ENCODE results near the gene ERFL. TPM values are rescaled to one million over a fixed set of nuclear protein-coding genes. Genes with fewer than 3 reads are reported as not detected.
A peak's percentile ranks its signal among the peaks of the same experiment; 100 is the strongest.

The ERFL gene
- total RNA-seq, 1 experiment from 2014 or later, result 3.8 TPM

GRCh38 chr19:41904118-41904870 lies 24.0 kb downstream of the ERFL start:
- peaks cover 12% of the 10 kb centered on the region for H3K36me3 ChIP-seq (ENCODE audit: insufficient read depth, low read length)

DNA sequence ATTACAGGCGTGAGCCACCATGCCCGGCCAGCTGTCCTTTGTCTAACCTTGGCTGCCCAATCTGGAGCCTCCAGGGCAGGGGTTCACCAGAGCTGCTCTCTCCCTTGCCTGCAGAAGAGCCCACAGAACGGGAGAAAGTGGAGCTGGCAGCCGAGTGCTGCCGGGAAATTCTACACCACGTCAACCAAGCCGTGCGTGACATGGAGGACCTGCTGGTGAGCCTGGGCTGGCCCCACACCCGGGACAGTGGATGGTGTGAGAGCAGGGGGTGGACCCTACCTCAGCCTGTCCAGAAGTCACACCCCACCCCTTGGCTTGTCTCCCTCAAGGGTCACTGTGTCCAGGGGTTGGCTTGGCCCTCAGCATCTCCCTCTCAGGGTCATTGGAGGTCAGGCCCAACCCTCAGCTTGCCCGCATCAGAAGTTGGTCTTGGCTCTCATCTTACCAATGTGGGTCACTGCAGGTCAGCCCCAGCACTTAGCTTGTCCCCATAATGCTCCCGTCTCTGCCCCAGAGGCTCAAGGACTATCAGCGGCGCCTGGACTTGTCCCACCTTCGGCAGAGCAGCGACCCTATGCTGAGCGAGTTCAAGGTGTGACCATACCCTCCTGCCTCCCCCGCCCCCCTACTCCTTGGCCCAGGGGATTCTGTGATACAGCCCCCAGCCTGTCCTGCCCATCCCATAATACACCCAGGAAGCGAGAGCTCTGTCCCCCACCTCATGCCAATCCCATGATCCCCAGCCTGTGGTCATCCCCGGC lies 24.9 kb downstream of the ERFL start:
- Histone ChIP-seq H3K9me2 (replicated peaks; ENCODE audit: insufficient read depth, low read length) (no peaks in the 10 kb centered on the region), H3K9me3 (ENCODE audit: low read length) (no peaks in the 10 kb centered on the region), H3K27me3 (ENCODE audit: low read length) (no peaks in the 10 kb centered on the region), H2AFZ (ENCODE audit: low read length) (no peak overlapping the region), H3K4me3 (ENCODE audit: low read length) (no peak overlapping the region), H3K4me1 (ENCODE audit: low read length) (no peaks in the 10 kb centered on the region), H3K79me2 (ENCODE audit: low read length) (no peaks in the 10 kb centered on the region), H3K9ac (ENCODE audit: low read length) (no peak overlapping the region), H4K20me1 (ENCODE audit: insufficient read depth, low read depth, low read length) (no peaks in the 10 kb centered on the region), H3K36me3 (ENCODE audit: insufficient read depth, low read length) (peaks cover 12% of the 10 kb centered on the region), H3K27ac (ENCODE audit: low read length) (no peak overlapping the region), H3K4me2 (ENCODE audit: low read depth, low read length, poor library complexity, severe bottlenecking) (no peak overlapping the region)
- DNase-seq, result no peak

More at GRCh38 chr19:41904118-41904870, 24.0 kb downstream of the ERFL start:
- DNase-seq, result no peak
- H4K20me1 ChIP-seq (ENCODE audit: insufficient read depth, low read depth, low read length), result no peaks in the 10 kb centered on the region
- no peak overlapping the region for H3K9ac ChIP-seq (ENCODE audit: low read length)
- no peaks in the 10 kb centered on the region for H3K9me2 ChIP-seq (replicated peaks; ENCODE audit: insufficient read depth, low read length)
- H3K27ac ChIP-seq (ENCODE audit: low read length), result no peak overlapping the region
- H3K4me1 ChIP-seq (ENCODE audit: low read length), result no peaks in the 10 kb centered on the region
- H3K9me3 ChIP-seq (ENCODE audit: low read length), result no peaks in the 10 kb centered on the region
- H3K4me2 ChIP-seq (ENCODE audit: low read depth, low read length, poor library complexity, severe bottlenecking), result no peak overlapping the region
- no peaks in the 10 kb centered on the region for H3K79me2 ChIP-seq (ENCODE audit: low read length)
- H2AFZ ChIP-seq (ENCODE audit: low read length), result no peak overlapping the region
- H3K27me3 ChIP-seq (ENCODE audit: low read length), result no peaks in the 10 kb centered on the region
- H3K4me3 ChIP-seq (ENCODE audit: low read length), result no peak overlapping the region

DNA sequence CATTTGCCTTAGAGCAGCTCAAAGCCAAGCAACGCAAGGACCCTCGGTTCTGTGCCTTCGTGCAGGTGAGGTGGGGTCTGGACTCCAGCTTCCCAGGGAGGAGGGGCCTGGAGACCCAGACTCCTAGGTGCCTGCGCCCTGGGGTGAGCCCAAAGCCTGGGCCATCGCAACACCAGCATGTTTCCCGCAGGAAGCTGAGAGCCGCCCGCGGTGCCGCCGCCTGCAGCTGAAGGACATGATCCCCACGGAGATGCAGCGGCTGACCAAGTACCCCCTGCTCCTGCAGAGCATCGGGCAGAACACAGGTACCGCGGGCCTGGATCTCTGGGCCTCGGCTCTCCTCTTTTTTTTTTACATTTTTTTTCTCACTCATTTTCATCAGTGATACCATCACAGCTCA lies 25.7 kb downstream of the ERFL start:
- Histone ChIP-seq H3K4me2 (ENCODE audit: low read depth, low read length, poor library complexity, severe bottlenecking) (no peak overlapping the region), H3K27ac (ENCODE audit: low read length) (no peak overlapping the region)

DNA sequence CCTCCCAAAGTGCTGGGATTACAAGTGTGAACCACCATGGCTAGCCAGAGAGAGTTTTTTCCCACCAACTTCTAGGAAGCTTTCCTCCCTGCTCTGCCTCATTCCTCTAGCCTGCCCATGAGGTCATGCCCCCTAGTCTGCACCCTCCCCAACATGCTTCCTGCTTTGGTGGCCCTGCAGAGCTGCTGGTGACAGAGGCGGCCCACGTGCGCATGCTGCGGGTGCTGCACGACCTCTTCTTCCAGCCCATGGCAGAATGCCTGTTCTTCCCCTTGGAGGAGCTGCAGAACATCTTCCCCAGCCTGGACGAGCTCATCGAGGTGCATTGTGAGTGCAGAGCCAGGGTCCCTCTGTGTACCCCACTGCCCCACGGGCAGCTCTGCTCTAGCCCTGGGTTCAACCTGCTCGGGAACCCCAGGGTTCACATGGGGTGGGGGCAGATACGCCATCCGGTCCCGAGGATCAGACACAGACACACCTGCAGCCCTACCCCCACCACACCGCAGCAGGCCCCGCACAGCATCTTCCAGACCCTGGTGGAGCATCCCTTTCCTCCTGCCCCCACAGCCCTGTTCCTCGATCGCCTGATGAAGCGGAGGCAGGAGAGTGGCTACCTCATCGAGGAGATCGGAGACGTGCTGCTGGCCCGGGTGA lies 26.4 kb downstream of the ERFL start:
- Histone ChIP-seq H3K27ac (ENCODE audit: low read length) (no peak overlapping the region), H3K79me2 (ENCODE audit: low read length) (no peaks in the 10 kb centered on the region), H3K36me3 (ENCODE audit: insufficient read depth, low read length) (peaks cover 18% of the 10 kb centered on the region), H2AFZ (ENCODE audit: low read length) (no peak overlapping the region), H3K4me1 (ENCODE audit: low read length) (no peaks in the 10 kb centered on the region), H4K20me1 (ENCODE audit: insufficient read depth, low read depth, low read length) (no peaks in the 10 kb centered on the region), H3K9me2 (replicated peaks; ENCODE audit: insufficient read depth, low read length) (no peaks in the 10 kb centered on the region), H3K9me3 (ENCODE audit: low read length) (no peaks in the 10 kb centered on the region), H3K4me3 (ENCODE audit: low read length) (no peak overlapping the region), H3K4me2 (ENCODE audit: low read depth, low read length, poor library complexity, severe bottlenecking) (no peak overlapping the region), H3K27me3 (ENCODE audit: low read length) (no peaks in the 10 kb centered on the region), H3K9ac (ENCODE audit: low read length) (no peak overlapping the region)
- no peak for DNase-seq

More for the DNA sequence above, 25.7 kb downstream of the ERFL start:
- no peak overlapping the region for H2AFZ ChIP-seq (ENCODE audit: low read length)
- H3K4me1 ChIP-seq (ENCODE audit: low read length), result no peaks in the 10 kb centered on the region
- H4K20me1 ChIP-seq (ENCODE audit: insufficient read depth, low read depth, low read length), result no peaks in the 10 kb centered on the region
- peaks cover 18% of the 10 kb centered on the region for H3K36me3 ChIP-seq (ENCODE audit: insufficient read depth, low read length)
- H3K9me3 ChIP-seq (ENCODE audit: low read length), result no peaks in the 10 kb centered on the region
- H3K9me2 ChIP-seq (replicated peaks; ENCODE audit: insufficient read depth, low read length), result no peaks in the 10 kb centered on the region
- no peak overlapping the region for H3K9ac ChIP-seq (ENCODE audit: low read length)
- H3K4me3 ChIP-seq (ENCODE audit: low read length), result no peak overlapping the region
- H3K79me2 ChIP-seq (ENCODE audit: low read length), result no peaks in the 10 kb centered on the region
- DNase-seq, result no peak
- no peaks in the 10 kb centered on the region for H3K27me3 ChIP-seq (ENCODE audit: low read length)

DNA sequence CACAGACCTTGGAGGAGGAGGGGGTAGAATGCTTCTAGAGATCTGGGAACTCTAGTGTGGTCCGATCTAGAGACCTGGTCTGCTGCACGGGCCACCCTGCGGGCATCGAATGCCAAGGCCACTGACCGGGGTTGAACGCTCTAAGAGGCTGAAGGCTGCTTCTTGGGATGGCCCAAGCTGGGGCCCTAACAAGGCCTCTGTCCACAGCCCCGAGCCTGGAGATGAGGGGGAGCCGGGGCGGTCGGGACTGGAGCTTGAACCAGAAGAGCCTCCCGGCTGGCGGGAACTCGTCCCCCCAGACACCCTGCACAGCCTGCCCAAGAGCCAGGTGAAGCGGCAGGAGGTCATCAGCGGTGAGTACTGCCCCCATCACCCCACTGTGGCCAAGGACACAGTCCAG lies 30.0 kb downstream of the ERFL start:
- Histone ChIP-seq H3K9me3 (ENCODE audit: low read length) (no peaks in the 10 kb centered on the region), H3K4me3 (ENCODE audit: low read length) (no peak overlapping the region), H3K79me2 (ENCODE audit: low read length) (no peaks in the 10 kb centered on the region; the same call in 1 of the 2 replicates), H3K9me2 (replicated peaks; ENCODE audit: insufficient read depth, low read length) (no peaks in the 10 kb centered on the region), H3K4me2 (ENCODE audit: low read depth, low read length, poor library complexity, severe bottlenecking) (no peak overlapping the region), H3K9ac (ENCODE audit: low read length) (no peak overlapping the region), H4K20me1 (ENCODE audit: insufficient read depth, low read depth, low read length) (no peaks in the 10 kb centered on the region), H3K36me3 (ENCODE audit: insufficient read depth, low read length) (peaks cover 27% of the 10 kb centered on the region), H3K27ac (ENCODE audit: low read length) (no peak overlapping the region), H3K27me3 (ENCODE audit: low read length) (no peaks in the 10 kb centered on the region), H3K4me1 (ENCODE audit: low read length) (peaks cover 9% of the 10 kb centered on the region), H2AFZ (ENCODE audit: low read length) (no peak overlapping the region)
- DNase-seq, result no peak

- H3K4me1 ChIP-seq (ENCODE audit: low read length), result peaks cover 9% of the 10 kb centered on the region
- H4K20me1 ChIP-seq (ENCODE audit: insufficient read depth, low read depth, low read length), result no peaks in the 10 kb centered on the region
- no peaks in the 10 kb centered on the region for H3K9me3 ChIP-seq (ENCODE audit: low read length)
Observed at GRCh38 chr19:41897820-41898219, 30.4 kb downstream of the ERFL start.

DNA sequence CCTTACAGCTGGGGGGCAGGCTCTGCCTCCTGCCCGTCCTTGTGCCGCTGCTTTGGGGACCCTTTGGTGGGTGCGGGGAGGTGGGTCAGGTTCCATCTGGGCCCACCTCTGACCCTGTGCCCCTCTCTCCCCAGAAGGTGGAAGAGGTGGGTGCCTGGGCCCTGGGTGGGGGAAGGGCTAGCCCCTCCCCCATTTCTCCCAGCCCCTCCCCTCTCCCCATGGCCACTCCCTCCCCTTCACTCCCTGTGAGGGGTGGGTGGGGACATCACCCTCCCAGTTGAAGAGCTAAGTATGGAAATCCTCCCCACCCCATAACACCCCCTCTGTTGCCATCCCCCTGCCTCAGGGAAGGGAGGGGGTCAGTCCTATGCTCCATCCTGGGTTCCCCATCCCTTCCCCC lies 31.1 kb downstream of the ERFL start:
- H2AFZ ChIP-seq (ENCODE audit: low read length), result no peak overlapping the region
- peaks cover 9% of the 10 kb centered on the region for H3K4me1 ChIP-seq (ENCODE audit: low read length)
- no peaks in the 10 kb centered on the region for H3K9me2 ChIP-seq (replicated peaks; ENCODE audit: insufficient read depth, low read length)
- peaks cover 27% of the 10 kb centered on the region; the same call in 1 of the 2 replicates for H3K36me3 ChIP-seq (ENCODE audit: insufficient read depth, low read length)
- no peak for DNase-seq
- no peak overlapping the region for H3K4me3 ChIP-seq (ENCODE audit: low read length)
- no peak overlapping the region for H3K9ac ChIP-seq (ENCODE audit: low read length)
- H3K27ac ChIP-seq (ENCODE audit: low read length), result no peak overlapping the region
- no peak overlapping the region for H3K4me2 ChIP-seq (ENCODE audit: low read depth, low read length, poor library complexity, severe bottlenecking)
- H4K20me1 ChIP-seq (ENCODE audit: insufficient read depth, low read depth, low read length), result no peaks in the 10 kb centered on the region
- H3K79me2 ChIP-seq (ENCODE audit: low read length), result no peaks in the 10 kb centered on the region; the same call in 1 of the 2 replicates
- no peaks in the 10 kb centered on the region for H3K9me3 ChIP-seq (ENCODE audit: low read length)
- H3K27me3 ChIP-seq (ENCODE audit: low read length), result no peaks in the 10 kb centered on the region

More at GRCh38 chr19:41897820-41898219, 30.4 kb downstream of the ERFL start:
- DNase-seq, result no peak
- Histone ChIP-seq H3K36me3 (ENCODE audit: insufficient read depth, low read length) (peaks cover 27% of the 10 kb centered on the region; the same call in 1 of the 2 replicates), H3K4me3 (ENCODE audit: low read length) (no peak overlapping the region), H3K27ac (ENCODE audit: low read length) (no peak overlapping the region), H3K9ac (ENCODE audit: low read length) (no peak overlapping the region), H2AFZ (ENCODE audit: low read length) (no peak overlapping the region), H3K27me3 (ENCODE audit: low read length) (no peaks in the 10 kb centered on the region), H3K4me2 (ENCODE audit: low read depth, low read length, poor library complexity, severe bottlenecking) (no peak overlapping the region), H3K9me2 (replicated peaks; ENCODE audit: insufficient read depth, low read length) (no peaks in the 10 kb centered on the region), H3K79me2 (ENCODE audit: low read length) (no peaks in the 10 kb centered on the region; the same call in 1 of the 2 replicates)

GRCh38 chr19:41896581-41896942 lies 31.7 kb downstream of the ERFL start:
- Histone ChIP-seq H4K20me1 (ENCODE audit: insufficient read depth, low read depth, low read length) (no peaks in the 10 kb centered on the region), H3K36me3 (ENCODE audit: insufficient read depth, low read length) (peaks cover 23% of the 10 kb centered on the region; the same call in 1 of the 2 replicates), H3K27me3 (ENCODE audit: low read length) (no peaks in the 10 kb centered on the region), H2AFZ (ENCODE audit: low read length) (no peak overlapping the region), H3K9me2 (replicated peaks; ENCODE audit: insufficient read depth, low read length) (no peaks in the 10 kb centered on the region), H3K4me1 (ENCODE audit: low read length) (peaks cover 9% of the 10 kb centered on the region), H3K9me3 (ENCODE audit: low read length) (no peaks in the 10 kb centered on the region), H3K4me2 (ENCODE audit: low read depth, low read length, poor library complexity, severe bottlenecking) (no peak overlapping the region), H3K79me2 (ENCODE audit: low read length) (no peaks in the 10 kb centered on the region; the same call in 1 of the 2 replicates), H3K9ac (ENCODE audit: low read length) (no peak overlapping the region), H3K27ac (ENCODE audit: low read length) (peak overlapping the region; percentile 18; the same call in 1 of the 2 replicates), H3K4me3 (ENCODE audit: low read length) (no peak overlapping the region)
- DNase-seq, result no peak

All from Karpas-422 (cell line).